Progenitor cell of endocrine pancreas (in vitro differentiated cells): Measurements from ENCODE around the gene BRME1. TPM values are rescaled to one million over a fixed set of nuclear protein-coding genes. Genes with fewer than 3 reads are reported as not detected.

Experiments used
- DNase-seq: peaks from one replicate; pipeline ENCODE4 v3.0.0; 2021; ENCODE audit warnings: low spot score; ENCODE audit not compliant: unreplicated experiment
- H3K27ac Mint-ChIP-seq: 2 replicates; pipeline ENCODE4 v1.8.0; 2021; ENCODE audit warnings: mild to moderate bottlenecking, moderate library complexity, mixed read lengths
- H3K27me3 Mint-ChIP-seq: 2 replicates; pipeline ENCODE4 v1.8.0; 2021; ENCODE audit warnings: mixed read lengths
- H3K36me3 Mint-ChIP-seq: 2 replicates; pipeline ENCODE4 v1.8.0; 2022; ENCODE audit warnings: mixed read lengths; ENCODE audit not compliant: insufficient read depth
- H3K4me1 Mint-ChIP-seq: 2 replicates; pipeline ENCODE4 v1.8.0; 2021; ENCODE audit warnings: low read depth, mixed read lengths
- H3K4me3 Mint-ChIP-seq: 2 replicates; pipeline ENCODE4 v1.8.0; 2021; ENCODE audit warnings: low read depth, mild to moderate bottlenecking, moderate library complexity, mixed read lengths
- H3K9me3 Mint-ChIP-seq: 2 replicates; pipeline ENCODE4 v1.8.0; 2021; ENCODE audit warnings: low read depth, mixed read lengths
- CTCF ChIP-seq: fragments of 200-600 bp; sonication (generic); IDR thresholded peaks from one replicate; pipeline ENCODE4 v1.5.0; 2021; ENCODE audit warnings: antibody characterized with exemption, mild to moderate bottlenecking; ENCODE audit not compliant: unreplicated experiment
- total RNA-seq: library from RNA; stranded (reverse); gene quantifications from 2 replicates; pipeline ENCODE4 v1.2.1, GENCODE V29; 2021

The BRME1 gene
- total RNA-seq, 1 donor from 2014 or later, result 6.1 TPM

GRCh38 chr19:13847407-13848339, 58.2 kb downstream of the BRME1 start:
- DNase-seq, result peak; percentile 78
- peaks cover 31% of the 10 kb centered on the region for H3K4me1 Mint-ChIP-seq
- no peaks in the 10 kb centered on the region for H3K9me3 Mint-ChIP-seq
- peak overlapping the region; percentile 70 for H3K4me3 Mint-ChIP-seq
- no peaks in the 10 kb centered on the region for H3K36me3 Mint-ChIP-seq
- TF ChIP-seq CTCF, result peak; percentile 16
- H3K27me3 Mint-ChIP-seq, result no peaks in the 10 kb centered on the region
- peak overlapping the region; percentile 100 for H3K27ac Mint-ChIP-seq

GRCh38 chr19:13846557-13847406, 59.1 kb downstream of the BRME1 start:
- no peak for TF ChIP-seq CTCF
- H3K36me3 Mint-ChIP-seq, result no peaks in the 10 kb centered on the region
- no peaks in the 10 kb centered on the region for H3K27me3 Mint-ChIP-seq
- peaks cover 34% of the 10 kb centered on the region for H3K4me1 Mint-ChIP-seq
- H3K27ac Mint-ChIP-seq, result peak overlapping the region; percentile 100
- no peaks in the 10 kb centered on the region for H3K9me3 Mint-ChIP-seq
- peak overlapping the region; percentile 70 for H3K4me3 Mint-ChIP-seq
- DNase-seq, result peak; percentile 77

GRCh38 chr19:13844130-13844631, 61.7 kb downstream of the BRME1 start:
- Mint-ChIP-seq H3K4me1 (peaks cover 30% of the 10 kb centered on the region), H3K27me3 (no peaks in the 10 kb centered on the region), H3K9me3 (no peaks in the 10 kb centered on the region), H3K27ac (peak overlapping the region; percentile 91), H3K4me3 (peak overlapping the region; percentile 85), H3K36me3 (no peaks in the 10 kb centered on the region)
- TF ChIP-seq CTCF, result no peak
- no peak for DNase-seq

GRCh38 chr19:13843104-13843921, 62.6 kb downstream of the BRME1 start:
- TF ChIP-seq CTCF, result no peak
- no peak for DNase-seq
- no peaks in the 10 kb centered on the region for H3K27me3 Mint-ChIP-seq
- H3K4me3 Mint-ChIP-seq, result peak overlapping the region; percentile 85
- no peaks in the 10 kb centered on the region for H3K9me3 Mint-ChIP-seq
- peaks cover 27% of the 10 kb centered on the region for H3K4me1 Mint-ChIP-seq
- H3K36me3 Mint-ChIP-seq, result no peaks in the 10 kb centered on the region
- peak overlapping the region; percentile 93 for H3K27ac Mint-ChIP-seq
